HEK293T (cell line): ENCODE data around the gene ASAP2.

ENCODE experiments used
- FOXA1 ChIP-seq: fragments of 450-650 bp; IDR thresholded peaks from 2 replicates; pipeline ENCODE4 v1.6.1; 2016; ENCODE audit warnings: mild to moderate bottlenecking
- FOXK2 ChIP-seq: fragments of 450-650 bp; IDR thresholded peaks from 2 replicates; pipeline ENCODE4 v1.6.1; 2016; ENCODE audit warnings: mild to moderate bottlenecking
- FOXM1 ChIP-seq: fragments of 450-650 bp; IDR thresholded peaks from 2 replicates; pipeline ENCODE4 v1.6.1; 2017; ENCODE audit warnings: mild to moderate bottlenecking, borderline replicate concordance
- PKNOX1 ChIP-seq: fragments of 450-650 bp; IDR thresholded peaks from 2 replicates; pipeline ENCODE4 v1.6.1; 2016

DNA sequence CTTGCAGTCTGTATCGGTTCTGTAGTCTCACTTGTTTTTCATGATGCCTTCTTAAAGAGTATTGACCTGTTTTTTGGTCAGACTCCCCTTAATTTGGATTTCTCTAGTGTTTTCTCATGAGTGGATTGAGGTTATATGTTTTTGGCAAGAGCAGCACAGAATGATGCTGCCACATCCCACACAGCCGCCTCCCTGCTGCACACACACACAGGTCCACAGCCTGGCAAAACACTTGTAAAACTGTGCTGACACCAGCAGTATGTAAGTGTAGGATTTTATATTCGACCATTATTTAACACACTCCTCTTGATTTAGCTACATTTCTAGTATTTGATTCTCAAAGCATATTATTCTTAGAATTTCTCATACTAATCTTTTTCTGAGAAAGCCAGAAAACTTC, 148.7 kb downstream of the ASAP2 start:
- TF ChIP-seq FOXA1 (no peak), PKNOX1 (no peak), FOXK2 (no peak), FOXM1 (no peak)
